ENCODE results near the gene ZNF484. TPM values are rescaled to one million over a fixed set of nuclear protein-coding genes. Genes with fewer than 3 reads are reported as not detected.

ZNF484 gene
- total RNA-seq, 3 donors from 2014 or later = 13.3 to 19.9 (median 17.7) TPM

- Histone ChIP-seq H3K27ac (no peak overlapping the region), H3K4me3 (no peak overlapping the region), H3K27me3 (peaks cover 0 to 2% of the 10 kb centered on the region in 2 donors), H3K9me3 (no peaks in the 10 kb centered on the region), H3K4me1 (no peaks in the 10 kb centered on the region), H3K36me3 (no peaks in the 10 kb centered on the region)
- TF ChIP-seq CTCF (IDR thresholded peaks at IDR 0.05) (no peak), POLR2A (IDR thresholded peaks at IDR 0.05) (no peak), POLR2AphosphoS5 (IDR thresholded peaks at IDR 0.05) (no peak)
- intact Hi-C loops (cut with DNase I; ENCODE audit: low total_unique reads) = no loop called here
- DNase-seq (ENCODE audit: low spot score in 2 of 2) = no peak
Measured at GRCh38 chr9:92795598-92796336, 82.1 kb downstream of the ZNF484 start.

Other genes starting within 250 kb of the ZNF484 start
- gene IPPK, start 207.9 kb downstream of the ZNF484 start, total RNA-seq = 10 to 100 TPM in 2 of 3 donors, 1 to 10 TPM in 1; 5.8 to 22.8 (median 12.1) TPM
- gene BICD2, start 113.2 kb downstream of the ZNF484 start, total RNA-seq = 10 to 100 TPM; 22.8 to 56.0 (median 26.5) TPM
- 10 to 100 TPM; 10.2 to 18.0 (median 10.4) TPM for gene FGD3, start 69.5 kb upstream of the ZNF484 start, total RNA-seq
- 10 to 100 TPM in 2 of 3 donors, 1 to 10 TPM in 1; 1.3 to 52.4 (median 45.9) TPM for gene SUSD3, start 180.7 kb upstream of the ZNF484 start, total RNA-seq
- 10 to 100 TPM; 59.0 to 79.3 (median 62.1) TPM for gene CARD19, start 218.2 kb upstream of the ZNF484 start, total RNA-seq

Measured in breast epithelium (tissue), 4 donors.